GM19099 (cell line): ENCODE results near the gene COG5.

Experiments used
- POLR2A ChIP-seq: IDR thresholded peaks from 3 replicates; pipeline ENCODE4 v1.6.1; 2011; ENCODE audit warnings: low read depth; ENCODE audit not compliant: insufficient read length; ENCODE audit errors: extremely low read depth

The COG5 gene

DNA sequence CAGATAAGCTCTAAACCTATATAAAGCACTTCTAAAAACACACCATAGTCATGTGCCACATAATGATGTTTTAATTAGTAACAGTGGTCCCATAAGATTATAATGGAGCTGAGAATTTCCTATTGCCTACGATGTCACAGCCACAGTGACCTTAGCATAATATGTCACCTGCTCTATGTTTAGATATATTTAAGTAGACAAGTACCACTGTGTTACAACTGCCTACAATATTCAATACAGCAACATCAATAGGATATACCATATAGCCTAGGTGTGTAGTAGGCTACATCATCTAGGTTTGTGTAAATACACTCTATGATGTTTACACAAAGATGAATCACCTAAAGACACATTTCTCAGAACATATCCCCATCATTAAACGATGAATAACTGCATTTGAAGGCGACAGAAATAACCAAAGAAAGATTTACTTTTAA is 69.4 kb downstream of the COG5 start:
- TF ChIP-seq POLR2A: no peak

DNA sequence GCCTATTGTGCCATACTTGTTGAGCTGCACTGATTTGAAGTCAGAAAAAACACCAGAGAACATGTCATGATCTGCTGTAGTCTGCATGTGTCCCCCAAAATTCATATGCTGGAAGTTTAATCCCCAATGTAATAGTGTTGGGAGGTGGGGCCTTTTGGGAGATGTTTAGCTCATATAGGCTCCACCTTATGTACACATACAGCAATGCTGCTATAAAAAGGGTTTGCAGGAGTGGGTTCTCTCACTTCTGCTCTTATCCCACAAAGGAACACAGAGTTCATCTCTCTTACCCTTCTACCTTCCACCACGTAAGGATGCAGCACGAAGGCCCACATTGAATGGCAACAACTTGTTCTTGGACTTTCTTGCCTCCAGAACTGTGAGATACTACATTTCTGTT is 70.8 kb downstream of the COG5 start:
- no peak for TF ChIP-seq POLR2A

DNA sequence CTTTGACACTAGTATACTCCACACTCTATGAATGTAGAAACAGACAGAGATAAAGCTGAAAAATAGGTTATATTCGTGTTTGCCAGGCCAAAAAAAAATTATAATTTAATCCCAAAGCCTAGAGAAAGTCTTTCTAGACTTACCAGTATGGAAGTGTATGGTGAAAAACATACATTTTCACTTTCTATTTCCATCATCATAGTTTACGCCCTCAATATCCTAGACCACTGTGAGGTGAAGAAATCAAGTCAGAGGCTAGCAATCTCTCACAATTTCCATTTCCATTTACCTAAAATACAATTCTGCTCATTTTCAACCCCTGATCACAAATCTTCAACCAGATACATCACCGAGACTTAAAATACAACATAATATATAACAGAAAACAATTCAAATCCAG is 77.7 kb downstream of the COG5 start:
- no peak for TF ChIP-seq POLR2A

DNA sequence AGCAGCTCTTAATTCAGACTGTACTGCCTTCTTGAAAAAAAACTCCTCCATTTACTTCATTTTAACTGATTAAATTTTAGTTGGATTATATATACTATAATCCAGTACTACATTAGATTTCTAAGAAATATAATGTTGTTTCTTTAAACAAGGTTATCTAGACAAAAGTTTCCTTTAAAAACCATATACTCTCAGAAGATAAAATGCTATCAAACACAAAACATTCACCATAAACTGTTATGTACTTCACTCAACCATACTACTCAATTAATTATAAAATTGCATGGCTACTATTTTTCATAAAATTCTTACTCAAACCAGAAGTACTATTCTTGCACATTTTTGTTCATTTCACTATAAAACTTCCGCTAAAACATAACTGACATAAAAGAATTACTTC is 81.1 kb downstream of the COG5 start:
- no peak for TF ChIP-seq POLR2A

DNA sequence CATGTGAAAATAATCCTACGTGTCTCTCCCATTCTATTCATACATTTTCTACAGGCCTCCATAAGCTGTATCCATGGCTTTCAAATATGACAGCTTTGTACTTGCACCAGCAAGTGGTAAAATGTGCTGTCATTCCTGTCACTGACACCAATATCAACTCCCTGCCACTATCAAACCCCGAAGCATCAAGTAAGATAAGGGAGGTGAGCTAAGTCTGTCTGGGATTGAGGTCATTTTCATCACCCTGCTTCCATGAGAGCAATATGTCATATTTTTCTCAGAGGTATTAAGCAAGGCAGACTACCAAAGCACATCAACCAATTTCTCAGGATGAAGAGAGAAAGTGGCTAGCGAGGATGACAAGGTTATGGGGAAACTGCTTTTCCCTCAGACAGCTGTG is 82.8 kb downstream of the COG5 start:
- TF ChIP-seq POLR2A: no peak

DNA sequence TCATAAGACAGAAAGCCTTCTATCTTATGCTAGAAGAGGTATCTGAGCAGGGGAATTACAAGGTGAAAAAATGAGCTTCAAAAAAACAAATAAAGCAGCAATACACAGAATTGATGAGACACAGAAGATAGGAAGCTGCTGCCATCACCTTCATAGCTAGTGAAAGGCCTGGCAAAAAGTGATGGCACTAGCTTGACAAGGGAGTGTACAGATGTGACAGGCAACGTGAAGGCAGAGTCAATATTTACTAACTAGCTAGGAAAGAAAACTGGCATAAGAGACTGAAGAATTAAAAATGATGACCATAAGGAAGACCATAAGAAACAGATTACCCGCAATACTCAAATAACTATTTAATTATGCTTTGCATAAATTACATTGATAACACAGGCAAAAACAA is 84.4 kb downstream of the COG5 start:
- no peak for TF ChIP-seq POLR2A

DNA sequence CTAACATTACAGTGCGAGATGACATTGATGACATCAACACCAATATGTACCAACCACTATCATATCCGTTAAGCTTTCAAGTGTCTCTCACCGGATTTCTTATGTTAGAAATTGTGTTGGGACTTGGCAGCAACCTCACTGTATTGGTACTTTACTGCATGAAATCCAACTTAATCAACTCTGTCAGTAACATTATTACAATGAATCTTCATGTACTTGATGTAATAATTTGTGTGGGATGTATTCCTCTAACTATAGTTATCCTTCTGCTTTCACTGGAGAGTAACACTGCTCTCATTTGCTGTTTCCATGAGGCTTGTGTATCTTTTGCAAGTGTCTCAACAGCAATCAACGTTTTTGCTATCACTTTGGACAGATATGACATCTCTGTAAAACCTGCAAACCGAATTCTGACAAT is 89.6 kb downstream of the COG5 start:
- TF ChIP-seq POLR2A: no peak

DNA sequence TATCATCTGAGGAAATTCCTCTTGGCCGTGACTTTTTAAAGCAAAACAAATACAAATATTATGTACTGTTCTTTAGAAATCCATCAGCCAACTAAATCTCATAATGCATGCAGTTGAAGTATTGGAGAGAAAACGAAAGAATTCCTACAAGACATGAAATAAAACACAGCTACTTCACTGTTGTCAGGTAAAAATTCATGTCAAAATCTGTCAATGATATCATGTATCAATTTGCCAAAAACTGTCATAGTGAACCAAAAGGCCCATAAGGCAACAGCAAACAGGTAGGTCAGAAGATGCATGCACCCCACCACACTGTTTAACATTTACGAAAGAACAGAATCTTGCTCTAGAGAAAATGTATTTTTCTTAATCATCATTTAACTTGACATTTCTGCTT is 91.6 kb downstream of the COG5 start:
- TF ChIP-seq POLR2A: no peak

DNA sequence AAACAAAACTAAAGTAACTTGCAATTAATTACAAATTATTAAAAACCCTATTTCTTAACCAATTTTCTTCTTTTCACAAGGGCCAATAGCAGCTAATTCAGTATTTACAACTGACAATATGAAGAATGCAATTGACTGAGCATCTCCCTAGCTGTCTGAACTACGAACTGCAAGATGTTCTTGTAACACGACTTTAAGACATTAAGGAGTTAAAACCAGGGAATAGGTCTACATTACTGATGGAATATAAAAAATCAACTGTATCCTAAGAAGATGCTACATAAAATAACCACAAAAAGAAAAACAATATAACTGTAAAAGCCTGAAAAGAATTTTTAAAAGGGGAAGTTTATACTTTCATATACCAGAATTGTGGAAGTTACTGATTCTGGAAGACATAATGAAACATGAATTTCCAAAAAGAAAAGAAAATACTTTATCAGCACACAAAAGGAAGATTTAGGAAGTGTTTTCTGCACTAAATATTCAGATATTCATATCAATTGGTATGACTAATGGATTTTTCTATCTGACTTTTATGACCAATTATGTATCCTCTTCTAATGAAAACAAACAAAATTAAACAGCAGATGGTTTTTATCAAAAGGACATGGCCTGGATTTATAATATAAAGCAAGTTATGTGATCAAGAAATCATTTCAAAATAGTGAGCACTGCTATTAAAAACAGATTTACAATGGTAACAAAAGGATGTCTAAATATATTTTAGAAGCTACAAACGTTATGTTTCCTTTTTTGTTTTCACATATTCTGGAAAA is 92.2 kb downstream of the COG5 start:
- no peak for TF ChIP-seq POLR2A

DNA sequence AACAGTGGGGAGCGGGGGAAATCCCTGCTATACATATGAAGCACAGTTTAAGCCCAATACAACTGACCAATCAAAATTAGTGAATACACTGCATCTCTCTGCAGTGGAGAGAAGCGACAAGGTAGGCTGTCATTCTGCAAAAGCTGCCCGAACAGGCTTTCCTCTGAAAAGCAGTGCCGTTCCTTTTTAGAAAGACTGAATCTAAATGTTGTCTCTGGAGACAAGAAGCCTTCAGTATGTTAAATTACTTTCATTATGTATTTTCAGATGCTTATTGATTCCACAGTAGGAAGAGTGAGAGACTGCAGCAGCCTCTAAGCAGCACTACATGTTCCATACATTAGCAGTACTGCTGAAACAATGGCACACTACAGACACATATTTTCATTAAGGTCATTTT is 93.8 kb downstream of the COG5 start, which contains the start of gene GPR22:
GPR22 (plus strand) TSS at position 129 of the 400 bp plus-strand sequence. CDS start 4,004 bp downstream, outside the sequence.
- no peak for TF ChIP-seq POLR2A

DNA sequence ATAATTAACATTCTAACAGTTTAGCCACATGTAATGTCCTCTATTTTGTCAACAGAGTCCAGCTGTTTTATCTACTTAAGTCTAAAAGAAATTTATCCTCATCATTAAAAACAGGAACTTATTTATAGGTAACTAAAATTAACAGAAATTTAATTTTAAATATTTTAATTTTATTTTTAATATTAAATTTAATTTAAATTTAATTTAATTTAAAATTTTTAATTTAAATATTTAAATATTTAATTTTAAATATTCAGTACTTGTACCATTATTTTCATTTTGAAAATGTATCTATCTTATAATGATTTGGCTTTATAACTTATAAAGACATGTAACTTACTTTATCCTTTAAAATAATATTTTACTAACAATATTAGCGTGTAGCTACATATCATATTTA is 94.9 kb downstream of the COG5 start:
- TF ChIP-seq POLR2A: no peak

DNA sequence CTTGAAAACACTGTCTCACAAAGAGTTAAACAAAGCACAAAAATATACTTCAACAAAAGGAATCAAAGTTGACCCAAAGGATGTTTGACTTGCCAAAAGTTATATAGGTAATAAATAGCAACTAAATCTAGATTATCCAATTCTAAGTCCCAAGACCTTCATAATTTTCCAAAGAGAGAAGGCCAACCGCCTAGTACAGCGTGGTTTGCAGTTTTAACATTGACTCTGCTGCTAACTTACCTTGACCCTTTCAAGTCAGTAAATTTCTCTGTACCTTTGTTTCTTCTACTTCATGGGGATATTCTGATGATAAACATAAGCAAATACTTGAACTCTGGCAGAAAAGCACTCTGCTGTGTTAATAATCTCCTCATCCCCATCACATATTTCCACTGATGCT is 95.7 kb downstream of the COG5 start:
- no peak for TF ChIP-seq POLR2A

DNA sequence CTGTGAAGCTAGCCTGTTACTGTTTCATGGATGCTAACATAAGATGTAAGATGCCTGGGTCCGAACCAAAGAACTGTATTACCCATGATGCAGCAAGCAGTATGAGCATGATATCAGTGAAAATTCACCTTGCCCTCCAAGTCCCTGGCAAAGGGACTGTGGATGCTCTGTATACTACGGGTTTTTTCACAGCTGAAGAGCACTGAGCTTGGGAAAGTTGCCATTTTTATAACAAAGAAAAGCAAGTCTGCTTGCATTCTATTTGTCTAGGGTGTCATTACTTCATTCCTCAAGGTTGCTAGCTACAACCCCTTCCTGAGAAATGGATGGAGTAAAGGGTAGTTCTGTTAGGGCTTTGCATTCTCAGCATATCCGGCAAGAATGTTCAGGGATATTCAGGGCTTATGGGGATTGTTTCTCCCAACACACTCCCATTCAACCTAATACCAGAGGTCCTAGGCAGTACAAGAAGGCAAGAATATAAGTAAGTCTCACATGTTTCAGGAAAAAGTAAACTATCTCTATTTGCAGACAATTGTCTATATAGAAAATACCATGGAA is 99.0 kb downstream of the COG5 start:
- TF ChIP-seq POLR2A: no peak

DNA sequence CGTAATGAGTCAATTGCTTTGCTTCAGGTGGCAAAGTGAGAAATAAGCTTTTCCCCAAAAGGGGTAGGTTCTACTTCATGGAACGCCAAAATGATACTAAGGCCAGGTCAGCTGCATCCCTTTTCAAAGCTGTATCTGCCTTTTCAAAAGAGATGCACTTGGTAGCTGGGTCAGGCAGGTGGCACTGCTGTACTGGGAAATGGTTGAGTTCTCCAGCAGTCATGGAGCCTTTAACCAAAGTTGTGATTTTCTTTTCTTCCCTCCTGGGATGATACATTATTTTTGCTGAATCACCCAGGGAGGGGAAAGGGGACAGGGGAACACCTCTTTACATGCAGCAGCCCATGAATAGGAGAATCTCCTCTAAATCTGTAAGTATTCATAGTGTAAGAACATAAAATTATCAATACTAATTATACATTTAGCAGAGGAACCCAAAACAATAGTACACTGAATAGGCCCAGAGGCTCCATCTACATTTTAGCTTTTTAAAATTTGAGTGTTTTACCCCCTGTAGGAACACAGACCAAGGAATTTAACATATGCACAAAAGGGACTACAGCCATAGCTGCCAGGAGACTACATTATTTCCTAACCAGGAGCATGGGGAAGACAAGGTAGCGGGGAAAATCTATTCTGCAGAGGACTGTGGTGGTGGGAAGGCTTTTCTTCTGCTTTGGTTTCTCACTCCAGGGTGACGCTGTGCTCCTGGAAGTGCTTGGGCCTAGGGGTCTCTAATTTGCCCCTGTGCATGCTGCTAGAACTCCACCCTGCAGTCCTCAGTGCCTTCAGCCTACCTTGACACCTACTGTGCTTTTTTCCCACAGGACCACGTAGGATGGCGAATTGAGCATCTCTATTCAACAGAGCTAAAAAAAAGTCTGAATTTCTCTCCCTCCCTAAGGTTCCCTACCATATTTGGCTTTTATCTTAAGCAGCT is 100.3 kb downstream of the COG5 start:
- TF ChIP-seq POLR2A: no peak

DNA sequence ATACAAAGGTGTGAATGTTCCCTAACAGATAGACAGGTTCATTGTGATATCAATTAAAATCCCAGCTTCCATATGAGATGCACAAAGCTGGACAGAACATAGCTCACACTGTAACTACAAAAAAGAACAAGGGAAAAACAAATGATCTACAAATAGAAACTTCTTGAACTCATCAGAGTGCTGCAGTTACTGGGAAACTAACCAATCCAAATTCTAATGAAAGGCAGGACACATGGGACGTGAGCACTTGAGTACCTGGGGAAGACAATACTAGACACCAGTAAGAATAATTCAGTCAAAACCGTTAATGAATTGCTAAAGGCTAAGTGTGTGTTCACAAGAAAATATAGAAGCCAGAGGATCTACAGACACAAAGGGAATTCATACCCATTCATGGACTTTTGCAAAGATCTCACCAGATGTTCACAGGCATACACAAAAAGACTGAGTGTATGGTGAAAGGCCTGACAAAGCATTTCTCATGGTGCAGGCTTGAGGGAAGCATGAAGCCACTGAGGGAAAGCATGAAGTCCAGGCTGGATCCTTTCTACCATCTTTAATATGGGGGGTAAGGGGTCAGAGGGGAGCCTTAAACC is 101.7 kb downstream of the COG5 start:
- TF ChIP-seq POLR2A: no peak
